ENCODE data around the gene KLK4. TPM values are rescaled to one million over a fixed set of nuclear protein-coding genes. Genes with fewer than 3 reads are reported as not detected.

The KLK4 gene
- total RNA-seq = not detected

GRCh38 chr19:50911206-50912101 lies at the start of gene KLK4:
Gene KLK4 (minus strand): TSS chr19:50911395. CDS start chr19:50910738, 657 bp downstream.
- DNase-seq (ENCODE audit: low spot score) (no peak), ATAC-seq (no peak)
- Mint-ChIP-seq H3K4me1 (ENCODE audit: low read depth in 2 of 2) (peaks cover 0 to 8% of the 10 kb centered on the region in 2 donors), H3K4me3 (no peak within 1 kb of the TSS), H3K36me3 (no peaks in the 10 kb centered on the region), H3K27ac (no peak within 1 kb of the TSS), H3K9me3 (no peaks in the 10 kb centered on the region), H3K27me3 (peaks cover 41 to 48% of the 10 kb centered on the region in 2 donors)

GRCh38 chr19:50959731-50960500 lies 48.7 kb upstream of the KLK4 start:
- Mint-ChIP-seq H3K9me3 (peaks cover 9% of the 10 kb centered on the region), H3K4me1 (ENCODE audit: low read depth in 2 of 2) (peaks cover 0 to 6% of the 10 kb centered on the region in 2 donors), H3K4me3 (no peak overlapping the region), H3K27me3 (peaks cover 26 to 45% of the 10 kb centered on the region in 2 donors), H3K36me3 (peaks cover 5% of the 10 kb centered on the region), H3K27ac (no peak overlapping the region)
- ATAC-seq = no peak
- DNase-seq (ENCODE audit: low spot score) = no peak

GRCh38 chr19:50957587-50957986 lies 46.4 kb upstream of the KLK4 start:
- Mint-ChIP-seq H3K4me3 (no peak overlapping the region), H3K4me1 (ENCODE audit: low read depth in 2 of 2) (peaks cover 0 to 6% of the 10 kb centered on the region in 2 donors), H3K9me3 (peaks cover 5% of the 10 kb centered on the region), H3K36me3 (peaks cover 5% of the 10 kb centered on the region), H3K27ac (no peak overlapping the region), H3K27me3 (peaks cover 22 to 48% of the 10 kb centered on the region in 2 donors)
- DNase-seq (ENCODE audit: low spot score) = no peak
- ATAC-seq = no peak

- Mint-ChIP-seq H3K36me3 (no peaks in the 10 kb centered on the region), H3K9me3 (no peaks in the 10 kb centered on the region), H3K4me3 (no peak within 1 kb of the TSS), H3K27me3 (peaks cover 23 to 42% of the 10 kb centered on the region in 2 donors), H3K27ac (no peak within 1 kb of the TSS), H3K4me1 (ENCODE audit: low read depth in 2 of 2) (no peaks in the 10 kb centered on the region)
- ATAC-seq (peak; percentile 28 to 42), DNase-seq (ENCODE audit: low spot score) (no peak)
These were observed 41.7 kb upstream of the KLK4 start, which contains the start of gene KLK5 for GRCh38 chr19:50952910-50953309. Gene KLK5 (minus strand): TSS chr19:50953038. CDS start chr19:50952657, 381 bp downstream.

GRCh38 chr19:50949861-50950260 lies 38.7 kb upstream of the KLK4 start:
- H3K27ac Mint-ChIP-seq = no peak overlapping the region
- H3K27me3 Mint-ChIP-seq = peaks cover 26 to 53% of the 10 kb centered on the region in 2 donors
- DNase-seq (ENCODE audit: low spot score) = no peak
- no peaks in the 10 kb centered on the region for H3K4me1 Mint-ChIP-seq (ENCODE audit: low read depth in 2 of 2)
- no peak for ATAC-seq
- no peaks in the 10 kb centered on the region for H3K9me3 Mint-ChIP-seq
- H3K36me3 Mint-ChIP-seq = no peaks in the 10 kb centered on the region
- H3K4me3 Mint-ChIP-seq = no peak overlapping the region

GRCh38 chr19:50947123-50947522 lies 35.9 kb upstream of the KLK4 start:
- no peak overlapping the region for H3K27ac Mint-ChIP-seq
- H3K4me1 Mint-ChIP-seq (ENCODE audit: low read depth in 2 of 2) = no peaks in the 10 kb centered on the region
- ATAC-seq (no peak), DNase-seq (ENCODE audit: low spot score) (no peak)
- H3K36me3 Mint-ChIP-seq = no peaks in the 10 kb centered on the region
- H3K27me3 Mint-ChIP-seq = peaks cover 34 to 59% of the 10 kb centered on the region in 2 donors
- no peak overlapping the region for H3K4me3 Mint-ChIP-seq
- no peaks in the 10 kb centered on the region for H3K9me3 Mint-ChIP-seq

GRCh38 chr19:50944795-50945194 lies 33.6 kb upstream of the KLK4 start:
- Mint-ChIP-seq H3K4me3 (no peak overlapping the region), H3K36me3 (no peaks in the 10 kb centered on the region)

GRCh38 chr19:50943074-50943828 lies 32.1 kb upstream of the KLK4 start:
- H3K36me3 Mint-ChIP-seq = no peaks in the 10 kb centered on the region
- peaks cover 34 to 48% of the 10 kb centered on the region in 2 donors for H3K27me3 Mint-ChIP-seq
- DNase-seq (ENCODE audit: low spot score) (no peak), ATAC-seq (no peak)
- no peaks in the 10 kb centered on the region for H3K4me1 Mint-ChIP-seq (ENCODE audit: low read depth in 2 of 2)
- H3K4me3 Mint-ChIP-seq = no peak overlapping the region
- no peak overlapping the region for H3K27ac Mint-ChIP-seq
- H3K9me3 Mint-ChIP-seq = no peaks in the 10 kb centered on the region

More at GRCh38 chr19:50944795-50945194, 33.6 kb upstream of the KLK4 start:
- Mint-ChIP-seq H3K27me3 (peaks cover 34 to 55% of the 10 kb centered on the region in 2 donors), H3K27ac (no peak overlapping the region), H3K9me3 (no peaks in the 10 kb centered on the region), H3K4me1 (ENCODE audit: low read depth in 2 of 2) (no peaks in the 10 kb centered on the region)
- no peak for DNase-seq (ENCODE audit: low spot score)
- ATAC-seq = no peak

GRCh38 chr19:50939596-50939995 lies 28.4 kb upstream of the KLK4 start:
- Mint-ChIP-seq H3K4me1 (ENCODE audit: low read depth in 2 of 2) (no peaks in the 10 kb centered on the region), H3K27ac (no peak overlapping the region), H3K4me3 (no peak overlapping the region), H3K9me3 (no peaks in the 10 kb centered on the region), H3K27me3 (peaks cover 35 to 37% of the 10 kb centered on the region in 2 donors), H3K36me3 (no peaks in the 10 kb centered on the region)
- DNase-seq (ENCODE audit: low spot score) = no peak
- ATAC-seq = no peak

GRCh38 chr19:50933640-50934039 lies 22.4 kb upstream of the KLK4 start:
- ATAC-seq = no peak

GRCh38 chr19:50932690-50933083 lies 21.5 kb upstream of the KLK4 start:
- DNase-seq (ENCODE audit: low spot score) (no peak), ATAC-seq (no peak)
- peaks cover 0 to 8% of the 10 kb centered on the region in 2 donors for H3K4me1 Mint-ChIP-seq (ENCODE audit: low read depth in 2 of 2)
- H3K9me3 Mint-ChIP-seq = no peaks in the 10 kb centered on the region
- H3K36me3 Mint-ChIP-seq = no peaks in the 10 kb centered on the region
- peaks cover 35 to 44% of the 10 kb centered on the region in 2 donors for H3K27me3 Mint-ChIP-seq
- no peak overlapping the region for H3K4me3 Mint-ChIP-seq
- no peak overlapping the region for H3K27ac Mint-ChIP-seq

More at GRCh38 chr19:50933640-50934039, 22.4 kb upstream of the KLK4 start:
- Mint-ChIP-seq H3K27ac (no peak overlapping the region), H3K27me3 (peaks cover 31 to 38% of the 10 kb centered on the region in 2 donors), H3K36me3 (no peaks in the 10 kb centered on the region), H3K9me3 (no peaks in the 10 kb centered on the region), H3K4me1 (ENCODE audit: low read depth in 2 of 2) (peaks cover 0 to 8% of the 10 kb centered on the region in 2 donors), H3K4me3 (no peak overlapping the region)
- no peak for DNase-seq (ENCODE audit: low spot score)

GRCh38 chr19:50932018-50932689 lies 21.0 kb upstream of the KLK4 start:
- Mint-ChIP-seq H3K4me3 (no peak overlapping the region), H3K27me3 (peaks cover 30 to 49% of the 10 kb centered on the region in 2 donors), H3K9me3 (no peaks in the 10 kb centered on the region), H3K4me1 (ENCODE audit: low read depth in 2 of 2) (peaks cover 0 to 8% of the 10 kb centered on the region in 2 donors), H3K36me3 (no peaks in the 10 kb centered on the region), H3K27ac (no peak overlapping the region)
- DNase-seq (ENCODE audit: low spot score) = no peak
- ATAC-seq = no peak

GRCh38 chr19:50931023-50931422 lies 19.8 kb upstream of the KLK4 start:
- Mint-ChIP-seq H3K9me3 (no peaks in the 10 kb centered on the region), H3K36me3 (no peaks in the 10 kb centered on the region), H3K4me1 (ENCODE audit: low read depth in 2 of 2) (peaks cover 0 to 8% of the 10 kb centered on the region in 2 donors), H3K4me3 (no peak overlapping the region), H3K27me3 (peaks cover 28 to 49% of the 10 kb centered on the region in 2 donors), H3K27ac (no peak overlapping the region)
- DNase-seq (ENCODE audit: low spot score) (no peak), ATAC-seq (no peak)
